Choroid plexus epithelial cell (primary cell): ENCODE results near the gene MATCAP1.

Source experiments
- DNase-seq: peaks from one replicate; pipeline ENCODE4 v3.0.0-alpha.2; 2010; ENCODE audit warnings: low read depth
- H3K4me3 ChIP-seq: 2 replicates; pipeline ENCODE4 v1.5.1; 2011; ENCODE audit warnings: low read depth, mild to moderate bottlenecking, control low read depth, low read length, moderate library complexity
- CTCF ChIP-seq: conservative IDR thresholded peaks from 2 replicates; pipeline ENCODE4 v1.5.1; 2011; ENCODE audit warnings: low read depth, mild to moderate bottlenecking, control low read depth, inconsistent platforms, low read length, moderate library complexity

MATCAP1 gene

GRCh38 chr16:67183627-67184452 is at the start of gene MATCAP1:
Gene MATCAP1, minus strand, starts transcription at chr16:67183963. Its CDS starts 3,353 bp downstream, at chr16:67180610.
- no peak for TF ChIP-seq CTCF
- peak within 1 kb of the TSS; percentile 87 for H3K4me3 ChIP-seq
- peak; percentile 98 for DNase-seq

GRCh38 chr16:67230809-67231660 is 47.3 kb upstream of the MATCAP1 start:
- DNase-seq, result no peak
- H3K4me3 ChIP-seq, result no peak overlapping the region
- no peak for TF ChIP-seq CTCF

DNA sequence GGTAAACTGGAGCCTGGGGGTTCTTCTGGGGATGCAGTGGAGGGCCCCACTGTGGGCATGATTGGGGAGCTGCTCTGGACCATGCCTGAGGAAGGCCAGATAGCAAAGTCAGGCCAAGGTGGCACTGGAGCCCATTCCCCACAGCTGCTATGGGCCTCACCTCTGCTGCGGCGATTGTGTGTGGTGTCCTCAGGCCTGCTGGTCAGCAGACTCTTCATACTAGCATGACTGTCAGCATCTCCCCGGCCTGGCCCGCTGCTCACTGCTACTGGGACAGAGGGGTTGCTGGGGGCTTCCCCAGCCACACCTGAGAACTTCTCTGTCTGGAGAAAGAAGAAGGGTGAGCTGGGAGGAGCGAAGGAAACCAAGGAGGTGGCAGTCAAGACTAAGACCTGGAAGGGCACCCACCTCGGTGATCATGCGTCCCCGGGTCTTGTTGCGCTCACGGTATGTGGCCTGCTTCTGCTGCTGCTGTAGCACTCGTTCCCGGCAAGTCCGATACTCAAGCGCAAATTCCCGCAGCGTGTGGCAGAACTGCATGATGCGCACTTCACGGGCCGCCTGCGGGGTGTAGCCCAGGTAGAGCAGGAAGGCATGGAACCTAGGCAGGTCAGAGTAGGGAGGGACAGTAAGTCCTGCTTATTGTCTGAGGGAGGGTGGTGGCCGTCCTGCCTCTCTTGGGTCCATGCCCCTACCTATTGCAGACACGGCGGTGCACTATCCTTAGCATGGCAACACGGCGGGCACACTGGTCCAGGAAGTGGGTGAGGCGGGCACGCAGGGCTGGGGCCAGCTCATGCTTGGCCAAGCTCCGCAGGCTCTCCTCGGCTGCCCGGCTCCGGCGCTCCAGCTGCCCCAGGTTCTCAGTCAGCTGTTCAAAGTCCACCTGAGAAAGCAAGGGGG is 46.4 kb upstream of the MATCAP1 start:
- H3K4me3 ChIP-seq, result no peak overlapping the region
- TF ChIP-seq CTCF, result no peak
- no peak for DNase-seq

- no peak for TF ChIP-seq CTCF
- H3K4me3 ChIP-seq, result no peak overlapping the region
- no peak for DNase-seq
Measured at GRCh38 chr16:67228905-67229304, 45.1 kb upstream of the MATCAP1 start.

GRCh38 chr16:67228034-67228785 is 44.4 kb upstream of the MATCAP1 start:
- peak overlapping the region; percentile 92 for H3K4me3 ChIP-seq
- no peak for TF ChIP-seq CTCF
- no peak for DNase-seq

DNA sequence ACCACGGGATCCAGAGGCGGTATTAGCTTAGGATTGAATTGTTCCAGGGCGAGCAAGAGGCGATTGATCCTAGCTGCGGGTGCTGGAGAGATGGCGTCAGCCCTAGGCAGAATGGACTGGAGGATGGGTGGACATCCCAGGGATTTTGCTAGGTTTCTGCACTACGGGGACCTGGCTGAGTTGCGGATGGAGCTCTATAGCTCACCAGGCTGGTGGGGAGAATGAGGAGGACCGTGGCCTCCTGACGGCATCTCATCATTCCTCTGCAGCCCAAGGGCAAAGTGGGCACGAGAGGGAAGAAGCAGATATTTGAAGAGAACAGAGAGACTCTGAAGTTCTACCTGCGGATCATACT is 43.8 kb upstream of the MATCAP1 start:
- no peak for TF ChIP-seq CTCF
- H3K4me3 ChIP-seq, result peak overlapping the region; percentile 92
- DNase-seq, result no peak
